Measurements from ENCODE around the gene MCM7.

Gene MCM7

DNA sequence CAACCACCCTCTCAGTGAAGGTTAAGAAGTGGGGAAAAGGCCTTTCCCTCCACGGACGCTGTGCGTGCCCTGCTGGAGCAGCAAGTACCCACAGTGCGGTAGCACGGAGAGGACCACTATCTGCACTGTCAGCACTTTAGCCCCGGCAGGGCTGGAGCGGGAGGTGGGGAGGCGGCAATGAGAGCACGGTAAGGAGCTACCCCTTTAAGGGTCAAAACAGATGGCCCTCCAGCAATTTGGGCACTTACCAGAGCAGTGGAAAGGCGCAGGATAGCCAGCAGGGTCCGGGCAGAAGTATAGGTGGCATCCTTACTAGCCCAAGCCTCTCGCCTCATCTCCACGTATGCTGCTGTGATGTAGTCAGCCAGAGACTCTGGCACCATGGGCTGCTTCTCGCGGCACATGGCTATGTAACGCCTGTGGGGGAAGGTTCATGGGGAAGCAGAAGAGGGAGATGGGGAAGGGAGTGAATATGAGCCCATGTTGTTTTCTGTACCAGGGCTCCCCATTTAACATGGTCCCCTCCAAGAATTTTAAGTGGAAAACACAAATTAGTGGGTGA is 7.2 kb downstream of the MCM7 start:
- no peak for TF ChIP-seq CTCF (IDR thresholded peaks at IDR 0.05; ENCODE audit: low read depth, low read length, missing control alignments)
- DNase-seq = no peak
- no peak overlapping the region for H3K27ac ChIP-seq
- H3K4me3 ChIP-seq (ENCODE audit: low read depth, low read length) = no peak overlapping the region
- H3K27me3 ChIP-seq (replicated peaks) = no peaks in the 10 kb centered on the region
- H3K36me3 ChIP-seq (replicated peaks) = peaks cover 87% of the 10 kb centered on the region
- in situ Hi-C loops (cut with HindIII; ENCODE audit: low pct_ligation_motif_present, low sequenced_read_pairs) = loop anchor here (25.0 kb wide), 1 partner anchor 107 kb away; the partner anchor contains the start of gene AZGP1

DNA sequence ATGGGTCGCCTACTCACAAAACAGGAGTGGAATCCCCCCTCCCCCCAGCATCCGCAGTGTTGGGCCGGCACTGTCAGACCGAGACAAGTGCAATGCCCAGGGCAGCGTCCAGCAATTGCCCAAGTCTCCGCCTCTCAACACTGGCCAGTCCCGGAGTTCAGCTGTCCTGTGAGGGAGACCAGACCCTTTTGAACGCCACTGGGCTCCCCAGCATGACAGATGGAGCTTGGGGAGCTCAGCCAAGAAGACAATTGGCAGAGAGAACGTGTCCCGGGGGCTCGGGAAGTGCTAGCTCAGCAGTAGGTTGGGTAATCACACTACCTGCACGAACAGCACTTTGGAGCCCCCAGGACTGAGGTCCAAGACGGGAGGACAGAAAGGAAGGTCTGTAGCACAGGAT is 7.7 kb downstream of the MCM7 start:
- Histone ChIP-seq H3K27ac (no peak overlapping the region), H3K4me3 (ENCODE audit: low read depth, low read length) (no peak overlapping the region), H3K36me3 (replicated peaks) (peaks cover 82% of the 10 kb centered on the region), H3K27me3 (replicated peaks) (no peaks in the 10 kb centered on the region)
- no peak for DNase-seq
- no peak for TF ChIP-seq CTCF (IDR thresholded peaks at IDR 0.05; ENCODE audit: low read depth, low read length, missing control alignments)
- in situ Hi-C loops (cut with HindIII; ENCODE audit: low pct_ligation_motif_present, low sequenced_read_pairs) = loop anchor here (25.0 kb wide), 1 partner anchor 106 kb away; the partner anchor contains the start of gene AZGP1

DNA sequence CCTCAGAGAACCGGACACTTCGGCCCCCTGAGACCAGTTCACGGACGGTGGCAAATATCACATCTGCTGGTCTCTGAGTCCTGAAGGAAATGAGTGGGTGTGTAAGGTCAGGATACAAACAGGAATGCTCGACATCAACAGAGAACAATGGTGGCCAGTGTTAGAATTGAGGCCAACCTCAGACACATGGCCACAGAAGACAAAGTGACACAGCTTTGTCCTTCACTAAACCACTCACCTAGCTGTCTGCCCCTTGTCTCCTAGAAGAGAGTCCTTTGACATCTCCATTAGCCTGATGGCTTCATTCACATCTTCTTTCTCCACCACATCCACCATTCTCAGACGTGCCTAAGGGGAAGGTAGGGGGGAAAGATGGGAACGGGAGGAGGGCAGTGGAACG is 8.1 kb downstream of the MCM7 start:
- H3K27me3 ChIP-seq (replicated peaks) = no peaks in the 10 kb centered on the region
- no peak overlapping the region for H3K4me3 ChIP-seq (ENCODE audit: low read depth, low read length)
- in situ Hi-C loops (cut with HindIII; ENCODE audit: low pct_ligation_motif_present, low sequenced_read_pairs) = loop anchor here (25.0 kb wide), 1 partner anchor 106 kb away; the partner anchor contains the start of gene AZGP1
- no peak for DNase-seq
- TF ChIP-seq CTCF (IDR thresholded peaks at IDR 0.05; ENCODE audit: low read depth, low read length, missing control alignments) = no peak
- H3K27ac ChIP-seq = no peak overlapping the region
- H3K36me3 ChIP-seq (replicated peaks) = peaks cover 78% of the 10 kb centered on the region

- peak; percentile 35 for DNase-seq
- in situ Hi-C loops (cut with HindIII; ENCODE audit: low pct_ligation_motif_present, low sequenced_read_pairs) = loop anchor here (25.0 kb wide), 1 partner anchor 104 kb away; the partner anchor contains the start of gene AZGP1
- H3K27ac ChIP-seq = no peak overlapping the region
Measured at GRCh38 chr7:100091411-100092181, 9.6 kb downstream of the MCM7 start.

More at GRCh38 chr7:100091411-100092181, 9.6 kb downstream of the MCM7 start:
- no peak overlapping the region for H3K4me3 ChIP-seq (ENCODE audit: low read depth, low read length)
- H3K36me3 ChIP-seq (replicated peaks) = peaks cover 63% of the 10 kb centered on the region
- no peaks in the 10 kb centered on the region for H3K27me3 ChIP-seq (replicated peaks)
- peak; percentile 35 for TF ChIP-seq CTCF (IDR thresholded peaks at IDR 0.05; ENCODE audit: low read depth, low read length, missing control alignments)

Measured in brain microvascular endothelial cell (primary cell).